Transverse colon (tissue), 4 donors: ENCODE measurements around the gene SPDYC.

Experiments used
- CTCF ChIP-seq, 5 experiments: fragments of 200-600 bp in 3 of 5; fragments of 450-650 bp in 2 of 5; sonication (generic) in 3 of 5; IDR thresholded peaks; 1 replicate in 2 of 5; 2 replicates in 3 of 5; pipeline ENCODE4 v1.5.1; 2016 to 2017; ENCODE audit warnings: antibody characterized with exemption in 5 of 5, inconsistent platforms in 3 of 5, mild to moderate bottlenecking in 2 of 5, moderate library complexity in 1 of 5
- EP300 ChIP-seq: sonication (generic); formaldehyde crosslinking; IDR thresholded peaks from one replicate; pipeline ENCODE4 v1.6.1; 2017; ENCODE audit warnings: antibody characterized with exemption, low read depth
- POLR2A ChIP-seq: fragments of 450-650 bp; IDR thresholded peaks from one replicate; pipeline ENCODE4 v1.6.1; 2016; ENCODE audit warnings: antibody characterized with exemption, mild to moderate bottlenecking, moderate library complexity
- POLR2AphosphoS5 ChIP-seq, 3 donors: sonication (generic); formaldehyde crosslinking; IDR thresholded peaks; one replicate each; pipeline ENCODE4 v1.6.1; 2016; ENCODE audit warnings: antibody characterized with exemption in 3 of 3

- TF ChIP-seq CTCF (IDR thresholded peaks at IDR 0.05) (peak; percentile 42 to 76 (median 51)), POLR2AphosphoS5 (IDR thresholded peaks at IDR 0.05) (peak in 2 of 3 donors; percentile 41 to 59), POLR2A (peak; percentile 41), EP300 (no peak)
Observed at GRCh38 chr11:65180877-65181568, 11.0 kb downstream of the SPDYC start.
